Islet of Langerhans (tissue), 1 donor: ENCODE results near the gene LRP2.
A peak's percentile ranks its signal among the peaks of the same experiment; 100 is the strongest.
"Not testable (repeated sequence)": the region's sequence is repeated elsewhere in the genome, so short reads cannot be mapped to it uniquely, and the experiment has no call there.

ENCODE experiments used
- FAIRE-seq: peaks from one replicate; lab custom pipeline; 2011; peaks lifted over from hg19 to GRCh38; lab: Jason Lieb, UNC

LRP2 gene

DNA sequence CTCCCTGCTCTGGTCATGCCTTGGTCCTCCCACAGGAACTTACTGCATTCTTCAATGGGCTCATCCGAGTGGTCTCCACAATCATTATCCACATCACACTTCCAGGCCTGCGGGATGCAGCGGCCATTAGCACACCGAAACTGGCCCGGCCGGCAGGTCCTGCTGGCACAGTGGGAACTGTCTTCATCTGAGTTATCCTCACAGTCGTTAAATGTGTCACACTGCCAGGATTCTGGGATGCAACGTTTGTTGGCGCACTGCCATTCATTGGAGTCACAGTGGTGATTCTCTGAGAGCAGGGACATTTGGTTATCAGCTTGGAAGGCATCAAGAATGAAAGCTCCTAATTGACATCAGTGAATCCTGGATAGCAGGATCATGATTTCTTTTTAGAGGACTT, 188.5 kb downstream of the LRP2 start:
- FAIRE-seq: no peak

DNA sequence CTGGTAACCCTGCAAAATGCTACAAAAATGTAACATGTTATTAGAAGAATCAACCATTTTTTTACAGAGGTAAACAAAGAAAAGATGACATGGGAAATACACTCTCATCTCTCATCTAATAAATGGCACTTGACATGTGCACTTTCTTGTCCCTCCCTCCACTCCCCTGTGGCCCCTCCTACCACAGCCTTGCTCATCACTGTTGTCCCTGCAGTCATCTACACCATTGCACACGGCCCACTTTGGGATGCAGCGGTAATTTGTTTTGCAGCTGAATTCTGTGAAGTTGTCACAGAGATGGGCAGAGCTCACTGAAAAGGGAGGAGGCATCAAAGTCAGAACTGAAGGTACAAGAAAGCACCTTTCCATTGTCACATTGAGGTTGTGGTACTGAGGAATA, 189.4 kb downstream of the LRP2 start:
- FAIRE-seq: no peak

- no peak for FAIRE-seq
These were observed 190.1 kb downstream of the LRP2 start for GRCh38 chr2:169172151-169172735.

DNA sequence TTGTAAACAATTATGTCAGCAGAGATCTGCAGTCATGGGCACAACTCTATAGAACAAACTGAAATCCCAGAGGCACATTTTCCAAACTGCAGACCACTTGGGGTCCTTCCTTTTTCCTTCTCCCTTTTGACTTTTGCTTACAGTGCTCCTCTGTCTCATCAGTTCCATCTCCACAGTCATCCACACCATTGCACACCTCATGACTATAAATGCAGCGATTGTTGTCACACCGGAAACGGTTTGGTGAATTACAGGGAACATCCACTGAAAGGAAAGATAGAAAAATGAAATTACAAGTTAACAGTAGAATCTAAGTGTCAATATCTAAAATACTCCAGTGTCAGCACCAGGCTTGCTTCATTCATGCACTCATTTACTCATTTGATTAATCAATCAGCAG, 196.5 kb downstream of the LRP2 start:
- no peak for FAIRE-seq

DNA sequence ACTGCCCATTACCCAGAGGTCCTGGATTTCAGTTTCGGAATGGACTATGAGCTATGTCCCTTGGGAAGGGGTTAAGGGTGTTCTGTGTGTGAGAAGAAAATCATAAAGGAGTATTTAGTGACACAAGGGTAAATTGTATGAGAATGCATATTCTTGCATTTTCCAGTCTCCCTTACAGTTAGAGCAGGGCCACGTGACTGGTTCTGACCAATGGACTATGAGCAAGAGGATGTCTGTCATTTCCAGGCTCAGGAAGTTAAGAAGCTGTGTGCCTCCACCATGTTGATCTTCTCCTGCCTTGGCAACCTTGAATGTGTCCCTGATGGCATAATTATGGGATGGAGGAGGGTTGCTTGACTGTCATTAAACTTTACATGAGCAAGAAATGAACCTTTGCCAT, 198.0 kb downstream of the LRP2 start:
- no peak for FAIRE-seq

- no peak for FAIRE-seq
These were observed 199.7 kb downstream of the LRP2 start for GRCh38 chr2:169162613-169163012.

- FAIRE-seq: no peak
These were observed 201.3 kb downstream of the LRP2 start for GRCh38 chr2:169160926-169161481.

DNA sequence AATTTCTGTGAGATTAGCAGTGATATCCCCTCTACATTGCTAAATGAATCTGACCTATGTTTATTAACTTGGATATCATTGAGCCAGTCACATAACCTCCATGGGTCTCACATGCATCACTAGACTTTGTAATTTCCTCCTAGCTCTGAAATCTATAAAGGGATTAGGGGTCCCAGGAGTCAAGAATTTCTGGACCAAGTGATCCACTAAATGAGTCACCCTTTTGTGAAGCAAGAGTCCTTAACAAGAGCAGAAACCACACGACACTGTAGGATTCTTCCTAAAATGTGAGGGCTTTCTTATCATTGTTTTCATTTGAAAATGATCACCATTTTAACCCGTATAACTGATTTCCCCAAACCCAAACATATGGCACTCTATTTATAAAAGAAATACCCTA, 202.6 kb downstream of the LRP2 start:
- no peak for FAIRE-seq

DNA sequence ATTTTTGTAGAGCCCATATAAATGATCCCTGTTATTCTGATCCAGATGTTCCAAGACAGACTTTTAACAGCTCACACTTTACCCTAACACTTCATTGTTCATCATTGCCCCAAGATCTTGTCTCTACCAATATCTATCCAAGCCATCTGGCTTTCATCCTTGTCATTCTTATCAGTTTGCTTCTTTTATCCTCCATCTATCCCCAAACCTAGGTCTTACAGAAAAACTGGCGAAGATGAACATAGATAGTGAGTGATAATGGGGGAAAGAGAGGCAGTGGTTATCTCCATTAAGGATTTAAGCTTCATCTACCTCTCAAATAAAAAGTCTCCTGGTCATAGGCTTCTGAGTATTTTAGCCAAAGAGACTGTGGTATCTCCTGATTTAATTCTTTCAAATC, 203.5 kb downstream of the LRP2 start:
- FAIRE-seq: no peak

- FAIRE-seq: no peak
These were observed 216.1 kb downstream of the LRP2 start for GRCh38 chr2:169146220-169146619.

- no peak for FAIRE-seq
These were observed 218.3 kb downstream of the LRP2 start for GRCh38 chr2:169143998-169144397.

DNA sequence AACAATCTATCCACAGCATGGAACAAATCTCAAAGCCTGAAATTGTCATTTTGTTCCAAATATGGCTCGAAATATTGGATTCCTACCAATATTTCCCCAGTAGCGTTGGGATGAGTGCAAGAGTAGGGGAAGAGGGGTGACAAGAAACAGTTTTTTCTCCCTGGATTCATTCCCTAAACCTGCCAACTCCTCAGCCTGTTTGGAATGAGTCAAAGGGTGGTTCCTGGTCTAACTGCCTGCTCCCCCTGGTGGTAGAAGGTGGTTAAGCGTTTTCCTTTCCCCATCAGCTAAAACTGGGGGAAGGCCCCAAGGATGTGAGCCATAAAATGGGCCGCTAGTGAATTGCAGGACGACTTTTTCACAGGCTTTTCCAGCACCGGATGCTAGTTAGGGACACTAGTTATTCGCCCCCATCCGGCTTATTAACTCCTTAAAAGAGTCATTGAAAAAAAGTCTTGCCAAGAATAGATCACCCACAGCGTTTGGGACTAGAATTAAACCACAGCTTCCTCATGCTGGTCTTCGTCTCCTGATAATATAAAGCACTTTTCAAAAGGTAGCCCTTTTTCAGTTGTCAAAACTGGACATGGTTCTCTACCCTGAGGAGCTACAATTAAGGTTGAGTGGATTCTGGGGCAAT, 220.5 kb downstream of the LRP2 start:
- FAIRE-seq: no peak

DNA sequence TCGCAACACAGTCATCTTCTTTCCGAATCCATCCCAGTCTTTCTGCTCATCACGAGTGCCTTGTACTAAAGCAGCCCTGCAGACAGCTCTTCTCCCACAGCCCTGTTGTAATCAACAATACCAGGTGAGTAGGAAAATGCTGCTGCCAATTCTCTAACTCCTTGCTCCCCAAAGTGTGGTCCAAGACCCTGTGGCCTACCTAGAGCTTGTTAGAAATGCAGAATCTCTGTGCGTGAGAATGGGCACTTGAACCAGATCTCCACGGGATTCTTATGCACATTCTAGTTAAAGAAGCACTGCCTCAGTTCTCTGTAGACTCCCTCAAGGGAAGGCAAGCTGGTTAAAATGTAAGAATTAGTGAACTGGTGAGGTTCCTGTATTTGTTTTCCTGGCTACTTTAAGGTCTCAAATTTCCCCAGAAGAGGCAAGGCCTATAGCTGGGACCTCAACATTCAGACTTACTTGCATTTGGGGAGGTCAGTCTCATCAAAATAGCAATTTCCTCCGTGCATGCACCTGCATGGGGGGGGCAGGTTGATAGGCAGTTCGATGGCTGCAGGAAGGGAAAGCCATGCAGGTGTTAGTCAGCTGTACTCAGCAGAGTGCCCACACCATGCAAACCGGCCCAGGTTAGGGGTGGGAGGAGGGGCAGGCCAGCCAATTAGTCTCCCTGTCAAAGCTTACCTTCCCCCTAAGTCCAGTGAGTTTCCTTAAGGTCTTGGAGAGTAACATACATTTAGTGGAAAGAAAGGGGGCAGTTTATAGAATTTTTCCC, 222.2 kb downstream of the LRP2 start:
- FAIRE-seq: no peak

DNA sequence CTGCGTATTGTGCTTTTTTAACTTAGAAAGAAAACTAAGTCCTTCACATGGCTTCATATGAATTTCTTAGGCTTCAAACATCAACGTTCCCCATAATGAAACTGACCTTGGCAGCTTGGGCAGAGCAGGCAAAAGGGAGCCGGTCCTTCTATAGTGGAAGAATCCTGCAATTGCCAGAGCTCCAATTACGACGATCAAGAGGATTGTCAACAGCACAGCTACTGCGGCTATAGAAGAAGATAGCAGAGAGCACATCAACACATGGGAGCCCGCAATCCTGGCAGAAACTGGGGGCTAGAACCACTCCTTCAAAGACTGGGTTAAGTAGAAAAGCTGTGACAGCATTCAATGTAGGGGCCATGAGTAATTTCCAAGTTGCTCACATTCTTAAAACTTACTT, 223.2 kb downstream of the LRP2 start:
- FAIRE-seq: no peak

DNA sequence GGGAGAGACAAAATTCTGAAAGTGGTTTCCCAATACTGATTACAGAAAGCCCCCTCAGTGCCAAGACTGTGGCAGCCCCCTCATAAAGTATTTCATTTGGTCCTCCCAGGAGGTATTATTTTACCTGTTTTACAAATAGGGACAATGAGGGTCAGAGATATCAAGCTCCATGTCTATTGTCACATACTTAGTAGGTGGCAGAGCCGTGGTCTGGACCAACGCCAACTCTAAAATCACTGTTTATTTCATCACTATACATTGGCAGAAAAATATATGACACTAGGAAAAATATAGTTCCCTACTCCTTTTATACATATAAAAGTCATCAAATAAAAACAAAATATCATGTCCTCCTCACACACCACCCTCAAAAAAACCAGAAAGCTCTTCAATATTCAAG, 224.4 kb downstream of the LRP2 start:
- no peak for FAIRE-seq

DNA sequence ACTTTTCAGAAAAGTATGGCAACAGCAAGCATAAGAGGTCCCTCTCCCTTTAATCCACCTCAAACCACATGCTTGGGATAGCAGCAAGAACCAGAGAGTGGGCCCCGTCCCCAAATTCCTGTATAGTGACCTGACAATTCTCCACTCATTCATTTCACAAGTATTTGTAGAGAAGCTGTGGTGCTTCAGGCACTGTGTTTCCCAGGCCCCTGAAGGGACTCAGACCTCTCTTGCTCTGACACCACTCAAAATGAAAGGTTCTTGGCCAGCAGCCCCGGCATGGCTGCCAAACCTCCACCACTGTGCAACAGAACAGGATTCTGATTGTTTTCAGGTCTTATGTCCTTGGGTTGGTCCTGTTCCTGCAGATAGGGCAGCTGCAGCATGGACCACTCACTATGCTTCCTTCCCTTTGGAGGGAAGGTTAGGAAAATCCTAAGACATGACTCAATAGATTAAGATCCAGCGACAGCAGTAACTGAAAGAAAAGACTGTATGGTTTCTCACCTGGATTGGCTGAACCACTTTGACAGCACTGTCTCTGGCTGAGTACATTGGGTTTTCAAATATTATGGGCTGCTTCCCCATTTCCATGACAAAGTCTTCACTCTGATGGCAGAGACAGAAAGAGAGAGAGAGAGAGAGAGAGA, 225.3 kb downstream of the LRP2 start:
- no peak for FAIRE-seq

DNA sequence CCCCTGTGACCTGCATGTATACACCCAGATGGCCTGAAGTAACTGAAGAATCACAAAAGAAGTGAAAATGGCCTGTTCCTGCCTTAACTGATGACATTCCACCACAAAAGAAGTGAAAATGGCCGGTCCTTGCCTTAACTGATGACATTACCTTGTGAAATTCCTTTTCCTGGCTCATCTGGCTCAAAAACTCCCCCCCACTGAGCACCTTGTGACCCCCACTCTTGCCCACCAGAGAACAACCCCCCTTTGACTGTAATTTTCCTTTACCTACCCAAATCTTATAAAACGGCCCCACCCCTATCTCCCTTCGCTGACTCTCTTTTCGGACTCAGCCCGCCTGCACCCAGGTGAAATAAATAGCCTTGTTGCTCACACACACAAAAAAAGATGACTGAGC, 225.9 kb downstream of the LRP2 start:
- not testable (repeated sequence) for FAIRE-seq

- FAIRE-seq: not testable (repeated sequence)
These were observed 228.1 kb downstream of the LRP2 start for GRCh38 chr2:169134272-169134671.

- FAIRE-seq: peak; percentile 89
These were observed 230.5 kb downstream of the LRP2 start for GRCh38 chr2:169131587-169132512.

DNA sequence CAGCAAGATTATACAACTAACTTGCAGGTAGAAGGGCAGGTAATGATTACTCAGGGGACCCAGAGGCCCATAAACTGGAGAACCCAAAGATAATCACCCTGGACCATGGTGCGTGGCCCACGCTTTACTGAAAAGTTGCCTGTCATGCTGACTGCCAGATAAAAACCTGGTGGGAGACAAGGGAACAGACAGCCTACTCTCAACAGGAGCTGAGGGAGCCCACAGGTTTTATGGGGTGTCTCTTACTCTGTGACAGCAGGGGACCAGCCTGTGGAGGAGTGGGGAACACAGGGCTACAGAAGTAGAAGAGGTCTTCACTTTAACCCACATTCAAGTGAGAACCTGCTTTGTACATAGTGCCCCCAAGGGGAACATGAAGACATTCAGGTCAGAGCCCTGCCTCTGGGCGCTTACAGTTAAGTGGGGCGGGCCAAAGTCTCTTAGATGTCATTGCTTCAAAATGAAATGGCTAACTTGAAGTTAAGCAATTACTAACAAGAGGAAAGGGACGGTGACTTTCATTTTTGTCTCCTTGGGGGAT, 232.6 kb downstream of the LRP2 start:
- no peak for FAIRE-seq

GRCh38 chr2:169119851-169120250, 242.5 kb downstream of the LRP2 start:
- no peak for FAIRE-seq
